NCI-H1694 treated with DMSO at 0.1 percent for 48 hours (cell line): ENCODE results near the gene CAAP1.
"Not testable (repeated sequence)": the region's sequence is repeated elsewhere in the genome, so short reads cannot be mapped to it uniquely, and the experiment has no call there.

ENCODE experiments used
- DNase-seq: peaks from one replicate; lab custom pipeline; 2025; lab: John Stamatoyannopoulos, UW

The CAAP1 gene

GRCh38 chr9:26892251-26893029 is at the start of gene CAAP1:
Gene CAAP1 (minus strand): TSS chr9:26892802. CDS start chr9:26892715, 87 bp downstream.
- peak; percentile 87 for DNase-seq

- no peak for DNase-seq
These were observed 48.2 kb upstream of the CAAP1 start for GRCh38 chr9:26940779-26941178.

- no peak for DNase-seq
These were observed 47.5 kb upstream of the CAAP1 start for GRCh38 chr9:26939955-26940711.

- DNase-seq: no peak
These were observed 45.3 kb upstream of the CAAP1 start for GRCh38 chr9:26937816-26938371.

- DNase-seq: no peak
These were observed 43.2 kb upstream of the CAAP1 start for GRCh38 chr9:26935847-26936246.

- no peak for DNase-seq
These were observed 36.4 kb upstream of the CAAP1 start for GRCh38 chr9:26928902-26929495.

GRCh38 chr9:26925609-26926008 is 33.0 kb upstream of the CAAP1 start:
- DNase-seq: no peak

GRCh38 chr9:26919698-26920097 is 27.1 kb upstream of the CAAP1 start:
- no peak for DNase-seq

GRCh38 chr9:26913138-26913668 is 20.6 kb upstream of the CAAP1 start:
- no peak for DNase-seq

GRCh38 chr9:26904671-26905070 is 12.1 kb upstream of the CAAP1 start:
- no peak for DNase-seq

- no peak for DNase-seq
These were observed 11.5 kb upstream of the CAAP1 start for GRCh38 chr9:26904070-26904469.

- DNase-seq: no peak
These were observed 551 bp upstream of the CAAP1 start for GRCh38 chr9:26893030-26893676.

GRCh38 chr9:26891726-26892125 is 876 bp downstream of the CAAP1 start:
- DNase-seq: no peak

- DNase-seq: no peak
These were observed 4.3 kb downstream of the CAAP1 start for GRCh38 chr9:26888271-26888670.

- no peak for DNase-seq
These were observed 10.4 kb downstream of the CAAP1 start for GRCh38 chr9:26882154-26882553.

GRCh38 chr9:26880262-26880661 is 12.3 kb downstream of the CAAP1 start:
- DNase-seq: no peak

- DNase-seq: not testable (repeated sequence)
These were observed 17.4 kb downstream of the CAAP1 start for GRCh38 chr9:26875155-26875554.

- no peak for DNase-seq
These were observed 22.3 kb downstream of the CAAP1 start for GRCh38 chr9:26870292-26870691.

GRCh38 chr9:26863074-26863473 is 29.5 kb downstream of the CAAP1 start:
- DNase-seq: no peak

- DNase-seq: peak; percentile 40
These were observed 36.1 kb downstream of the CAAP1 start for GRCh38 chr9:26856413-26857032.

- DNase-seq: no peak
These were observed 41.6 kb downstream of the CAAP1 start for GRCh38 chr9:26850995-26851394.
